Measurements from ENCODE around the gene ZNF827.

ZNF827 gene

GRCh38 chr4:145736241-145736831, 202.3 kb downstream of the ZNF827 start:
- DNase-seq = no peak

GRCh38 chr4:145735827-145736226, 202.8 kb downstream of the ZNF827 start:
- no peak for DNase-seq

- DNase-seq = no peak
These were observed 203.3 kb downstream of the ZNF827 start for GRCh38 chr4:145735347-145735675.

- no peak for DNase-seq
These were observed 203.9 kb downstream of the ZNF827 start for GRCh38 chr4:145734576-145735346.

- DNase-seq = no peak
These were observed 204.6 kb downstream of the ZNF827 start for GRCh38 chr4:145734031-145734430.

GRCh38 chr4:145732895-145733880, 205.4 kb downstream of the ZNF827 start:
- peak; percentile 67 for DNase-seq

- DNase-seq = no peak
These were observed 206.4 kb downstream of the ZNF827 start for GRCh38 chr4:145732001-145732815.

- DNase-seq = no peak
These were observed 207.6 kb downstream of the ZNF827 start for GRCh38 chr4:145731028-145731427.

- no peak for DNase-seq
These were observed 208.6 kb downstream of the ZNF827 start for GRCh38 chr4:145730026-145730425.

GRCh38 chr4:145723336-145723735, 215.3 kb downstream of the ZNF827 start:
- DNase-seq = no peak

GRCh38 chr4:145722561-145722960, 216.1 kb downstream of the ZNF827 start:
- DNase-seq = no peak

- no peak for DNase-seq
These were observed 218.0 kb downstream of the ZNF827 start for GRCh38 chr4:145720656-145721055.

GRCh38 chr4:145719752-145720624, 218.6 kb downstream of the ZNF827 start:
- no peak for DNase-seq

GRCh38 chr4:145716661-145717200, 221.9 kb downstream of the ZNF827 start:
- DNase-seq = no peak

- no peak for DNase-seq
These were observed 222.4 kb downstream of the ZNF827 start for GRCh38 chr4:145716200-145716599.

- no peak for DNase-seq
These were observed 228.8 kb downstream of the ZNF827 start for GRCh38 chr4:145709843-145710242.

- no peak for DNase-seq
These were observed 229.3 kb downstream of the ZNF827 start for GRCh38 chr4:145709336-145709735.
